Ishikawa (cell line): ENCODE results near the gene DGKI.

Experiments
- CEBPB ChIP-seq: IDR thresholded peaks from 2 replicates; pipeline ENCODE4 v1.6.1; 2012
- CREB1 ChIP-seq: IDR thresholded peaks from 2 replicates; pipeline ENCODE4 v1.6.1; 2012; ENCODE audit warnings: low read depth
- EGR1 ChIP-seq: IDR thresholded peaks from 2 replicates; pipeline ENCODE4 v1.6.1; 2012
- EP300 ChIP-seq: IDR thresholded peaks from 2 replicates; pipeline ENCODE4 v1.6.1; 2012; ENCODE audit warnings: borderline replicate concordance
- FOXM1 ChIP-seq: IDR thresholded peaks from 2 replicates; pipeline ENCODE4 v1.6.1; 2012; ENCODE audit warnings: low read depth, borderline replicate concordance
- NFIC ChIP-seq: IDR thresholded peaks from 2 replicates; pipeline ENCODE4 v1.6.1; 2012
- RAD21 ChIP-seq: IDR thresholded peaks from 2 replicates; pipeline ENCODE4 v1.6.1; 2012; ENCODE audit warnings: low read depth
- TAF1 ChIP-seq: IDR thresholded peaks from 2 replicates; pipeline ENCODE4 v1.6.1; 2012; ENCODE audit warnings: low read depth, mild to moderate bottlenecking
- TCF12 ChIP-seq: IDR thresholded peaks from 2 replicates; pipeline ENCODE4 v1.6.1; 2012; ENCODE audit warnings: low read depth
- TEAD4 ChIP-seq: IDR thresholded peaks from 2 replicates; pipeline ENCODE4 v1.6.1; 2012
- YY1 ChIP-seq: IDR thresholded peaks from 2 replicates; pipeline ENCODE4 v1.6.1; 2012; ENCODE audit warnings: low read depth
- ZBTB7A ChIP-seq: IDR thresholded peaks from 2 replicates; pipeline ENCODE4 v1.6.1; 2012; ENCODE audit warnings: low read depth
- TF ChIP-seq, protein P1 (sequence below): IDR thresholded peaks from 2 replicates; pipeline ENCODE4 v1.6.1; 2012
- TF ChIP-seq, protein P2 (sequence below): IDR thresholded peaks from 2 replicates; pipeline ENCODE4 v1.6.1; 2012; ENCODE audit warnings: low read depth, mild to moderate bottlenecking
- TF ChIP-seq, protein P3 (sequence below): IDR thresholded peaks from 2 replicates; pipeline ENCODE4 v1.6.1; 2012

Gene DGKI

DNA sequence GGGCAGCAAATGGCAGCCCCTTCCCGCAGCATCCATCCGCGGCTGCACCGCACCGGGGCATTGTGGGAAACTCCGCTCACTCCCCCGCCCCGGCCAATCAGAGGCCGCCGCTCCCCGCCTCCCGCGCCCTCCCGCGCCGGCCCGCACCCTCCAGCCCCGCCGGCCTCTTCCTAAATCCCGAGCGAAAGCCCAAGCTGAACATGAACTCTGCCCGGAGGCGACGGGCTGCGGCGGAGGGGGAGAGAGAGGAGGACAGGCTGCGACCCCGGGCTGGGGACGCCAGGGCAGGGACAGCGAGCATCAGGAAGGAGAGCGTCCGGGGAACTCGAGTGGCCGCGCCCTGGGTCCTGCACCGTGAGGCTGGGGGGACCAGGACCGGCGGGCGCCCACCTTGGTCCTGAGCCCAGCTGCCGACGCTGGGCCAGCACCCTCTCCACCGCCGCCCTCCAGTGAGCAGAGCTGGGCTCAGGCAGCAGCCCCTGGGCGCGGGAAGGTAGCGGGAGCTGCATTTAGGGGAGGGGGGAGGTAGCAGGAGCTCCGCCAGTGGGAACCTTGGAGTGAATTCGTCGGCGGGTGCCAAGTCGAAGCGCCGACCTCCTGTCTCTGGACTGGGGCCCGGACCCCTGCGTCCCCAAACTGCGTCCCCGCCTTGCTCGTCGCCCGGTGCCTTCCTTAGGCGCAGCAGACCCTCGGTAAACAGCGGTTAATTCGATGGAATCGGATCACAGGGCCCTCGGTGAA is at the start of gene DGKI:
Gene DGKI, minus strand, starts transcription at position 148 of the 741 bp plus-strand sequence.
- TF ChIP-seq TEAD4 (no peak), CREB1 (no peak), ZBTB7A (no peak), NFIC (no peak), EGR1 (no peak), CEBPB (no peak), EP300 (no peak), FOXM1 (no peak), RAD21 (no peak), TAF1 (no peak), TCF12 (no peak), YY1 (no peak)
- TF ChIP-seq, protein P1, sequence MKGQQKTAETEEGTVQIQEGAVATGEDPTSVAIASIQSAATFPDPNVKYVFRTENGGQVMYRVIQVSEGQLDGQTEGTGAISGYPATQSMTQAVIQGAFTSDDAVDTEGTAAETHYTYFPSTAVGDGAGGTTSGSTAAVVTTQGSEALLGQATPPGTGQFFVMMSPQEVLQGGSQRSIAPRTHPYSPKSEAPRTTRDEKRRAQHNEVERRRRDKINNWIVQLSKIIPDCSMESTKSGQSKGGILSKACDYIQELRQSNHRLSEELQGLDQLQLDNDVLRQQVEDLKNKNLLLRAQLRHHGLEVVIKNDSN, result no peak
- TF ChIP-seq, protein P2, sequence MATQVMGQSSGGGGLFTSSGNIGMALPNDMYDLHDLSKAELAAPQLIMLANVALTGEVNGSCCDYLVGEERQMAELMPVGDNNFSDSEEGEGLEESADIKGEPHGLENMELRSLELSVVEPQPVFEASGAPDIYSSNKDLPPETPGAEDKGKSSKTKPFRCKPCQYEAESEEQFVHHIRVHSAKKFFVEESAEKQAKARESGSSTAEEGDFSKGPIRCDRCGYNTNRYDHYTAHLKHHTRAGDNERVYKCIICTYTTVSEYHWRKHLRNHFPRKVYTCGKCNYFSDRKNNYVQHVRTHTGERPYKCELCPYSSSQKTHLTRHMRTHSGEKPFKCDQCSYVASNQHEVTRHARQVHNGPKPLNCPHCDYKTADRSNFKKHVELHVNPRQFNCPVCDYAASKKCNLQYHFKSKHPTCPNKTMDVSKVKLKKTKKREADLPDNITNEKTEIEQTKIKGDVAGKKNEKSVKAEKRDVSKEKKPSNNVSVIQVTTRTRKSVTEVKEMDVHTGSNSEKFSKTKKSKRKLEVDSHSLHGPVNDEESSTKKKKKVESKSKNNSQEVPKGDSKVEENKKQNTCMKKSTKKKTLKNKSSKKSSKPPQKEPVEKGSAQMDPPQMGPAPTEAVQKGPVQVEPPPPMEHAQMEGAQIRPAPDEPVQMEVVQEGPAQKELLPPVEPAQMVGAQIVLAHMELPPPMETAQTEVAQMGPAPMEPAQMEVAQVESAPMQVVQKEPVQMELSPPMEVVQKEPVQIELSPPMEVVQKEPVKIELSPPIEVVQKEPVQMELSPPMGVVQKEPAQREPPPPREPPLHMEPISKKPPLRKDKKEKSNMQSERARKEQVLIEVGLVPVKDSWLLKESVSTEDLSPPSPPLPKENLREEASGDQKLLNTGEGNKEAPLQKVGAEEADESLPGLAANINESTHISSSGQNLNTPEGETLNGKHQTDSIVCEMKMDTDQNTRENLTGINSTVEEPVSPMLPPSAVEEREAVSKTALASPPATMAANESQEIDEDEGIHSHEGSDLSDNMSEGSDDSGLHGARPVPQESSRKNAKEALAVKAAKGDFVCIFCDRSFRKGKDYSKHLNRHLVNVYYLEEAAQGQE, result no peak
- TF ChIP-seq, protein P3, sequence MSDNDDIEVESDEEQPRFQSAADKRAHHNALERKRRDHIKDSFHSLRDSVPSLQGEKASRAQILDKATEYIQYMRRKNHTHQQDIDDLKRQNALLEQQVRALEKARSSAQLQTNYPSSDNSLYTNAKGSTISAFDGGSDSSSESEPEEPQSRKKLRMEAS, result no peak

DNA sequence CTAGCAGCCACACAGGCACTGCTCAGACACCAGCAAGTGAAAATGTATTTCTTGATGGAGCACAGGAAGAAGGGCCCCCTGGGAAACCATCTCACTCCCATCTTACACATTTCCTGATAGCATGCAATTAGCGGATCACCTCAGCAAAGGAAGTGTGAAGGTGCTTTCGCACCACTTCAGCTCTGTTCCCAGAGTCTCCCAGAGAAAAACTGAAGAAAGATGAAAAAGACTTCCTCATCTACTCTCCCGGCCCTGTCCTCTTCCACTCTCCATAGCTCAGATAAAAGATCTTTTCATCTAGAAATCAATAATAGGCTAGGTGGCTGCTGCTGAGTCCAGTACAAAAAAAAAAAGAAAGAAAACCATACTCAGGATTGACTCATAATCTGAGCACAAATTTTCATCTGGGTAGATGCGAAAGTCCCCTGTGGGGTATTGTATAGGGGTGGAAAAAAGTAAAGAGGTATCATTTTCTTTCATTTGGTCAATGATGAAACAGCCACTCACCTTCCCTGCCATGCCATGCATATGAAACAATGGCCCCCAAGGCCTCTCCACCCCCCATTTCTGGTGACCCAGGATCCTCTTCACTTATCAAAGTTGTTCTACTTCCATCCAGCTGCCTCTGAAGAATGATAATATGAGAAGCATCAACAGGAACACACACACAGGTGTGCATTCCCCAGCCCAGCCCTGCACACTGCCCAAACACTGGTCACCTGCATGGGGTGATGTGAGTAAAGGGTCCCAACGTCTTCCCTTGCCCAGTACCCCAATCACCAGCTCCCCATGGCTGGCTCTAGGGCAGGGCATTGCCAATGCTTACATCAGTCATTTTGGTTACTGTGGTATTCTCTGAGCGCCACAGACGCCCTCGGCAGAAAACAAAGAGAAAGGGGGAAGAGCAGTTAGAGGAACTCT is 48.8 kb upstream of the DGKI start:
- no peak for TF ChIP-seq CEBPB
- TF ChIP-seq EGR1, result no peak
- no peak for TF ChIP-seq TEAD4
- TF ChIP-seq YY1, result no peak
- TF ChIP-seq, protein P1, result no peak
- no peak for TF ChIP-seq RAD21
- TF ChIP-seq, protein P3, result no peak
- no peak for TF ChIP-seq ZBTB7A
- no peak for TF ChIP-seq CREB1
- no peak for TF ChIP-seq FOXM1
- TF ChIP-seq, protein P2, result no peak
- TF ChIP-seq TCF12, result no peak
- TF ChIP-seq NFIC, result no peak
- TF ChIP-seq EP300, result no peak
- TF ChIP-seq TAF1, result no peak

DNA sequence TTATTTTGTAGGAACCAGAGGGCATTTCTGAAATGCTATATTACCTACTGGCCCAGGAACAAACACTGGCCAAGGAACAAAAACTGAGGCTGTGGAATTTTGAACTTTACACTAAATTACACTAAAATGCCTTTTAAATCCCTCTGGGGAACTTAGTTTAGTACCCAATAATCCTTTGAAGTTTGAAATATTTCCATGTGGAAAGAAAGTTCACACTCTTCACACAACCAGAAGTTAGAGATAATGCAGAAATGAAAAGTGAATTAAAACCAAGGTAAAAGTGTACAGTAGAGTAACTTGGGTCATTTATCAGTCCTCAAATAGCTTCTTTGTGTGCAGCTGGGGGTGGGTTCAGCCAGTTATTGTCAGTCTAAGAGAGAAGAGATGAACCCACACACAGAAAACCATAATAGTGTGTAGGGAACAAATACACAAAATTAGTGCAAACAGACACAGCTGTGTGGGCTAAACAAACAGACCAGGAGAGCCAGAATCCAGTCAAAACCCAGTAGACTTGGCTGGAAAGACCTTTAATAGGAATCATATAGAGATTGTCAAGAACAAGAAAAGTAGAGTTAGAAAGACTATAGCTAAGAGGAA is 46.5 kb upstream of the DGKI start:
- no peak for TF ChIP-seq EGR1
- no peak for TF ChIP-seq ZBTB7A
- no peak for TF ChIP-seq CREB1
- TF ChIP-seq, protein P2, result no peak
- no peak for TF ChIP-seq NFIC
- TF ChIP-seq TCF12, result no peak
- TF ChIP-seq, protein P1, result no peak
- TF ChIP-seq, protein P3, result no peak
- TF ChIP-seq EP300, result no peak
- no peak for TF ChIP-seq CEBPB
- no peak for TF ChIP-seq TEAD4
- no peak for TF ChIP-seq YY1
- TF ChIP-seq FOXM1, result no peak
- no peak for TF ChIP-seq RAD21
- no peak for TF ChIP-seq TAF1
